K562 (cell line): Measurements from ENCODE around the gene DNAAF8. TPM values are rescaled to one million over a fixed set of nuclear protein-coding genes. Genes with fewer than 3 reads are reported as not detected.

Experiments used
- AFF1 ChIP-seq, 2 experiments: fragments of 450-650 bp; IDR thresholded peaks; 2 replicates each; pipeline ENCODE4 v1.6.1; 2018; ENCODE audit warnings: mild to moderate bottlenecking in 2 of 2, low read depth in 1 of 2; ENCODE audit not compliant: partially characterized antibody in 2 of 2
- BCLAF1 ChIP-seq, 2 experiments: fragments of 450-650 bp in 1 of 2; IDR thresholded peaks; 2 replicates each; pipeline ENCODE4 v1.6.1; 2011 to 2017; ENCODE audit warnings: low read depth in 2 of 2, antibody characterized with exemption in 1 of 2, borderline replicate concordance in 1 of 2, low read length in 1 of 2, mild to moderate bottlenecking in 1 of 2, mixed read lengths in 1 of 2; ENCODE audit not compliant: control insufficient read depth in 1 of 2
- BCOR ChIP-seq: fragments of 450-650 bp; IDR thresholded peaks from 2 replicates; pipeline ENCODE4 v1.6.1; 2016
- FOXP4 ChIP-seq: sonication (generic); formaldehyde crosslinking; IDR thresholded peaks from 2 replicates; pipeline ENCODE4 v1.8.0; 2022; ENCODE audit warnings: mild to moderate bottlenecking, missing genetic modification reagents, borderline replicate concordance
- KAT8 ChIP-seq: fragments of 450-650 bp; IDR thresholded peaks from 2 replicates; pipeline ENCODE4 v1.6.1; 2016; ENCODE audit warnings: low read depth, mild to moderate bottlenecking
- SIX5 ChIP-seq, 2 experiments: IDR thresholded peaks; 2 replicates each; pipeline ENCODE4 v1.6.1; 2011; ENCODE audit warnings: low read length in 2 of 2, borderline replicate concordance in 1 of 2, low read depth in 1 of 2, mild to moderate bottlenecking in 1 of 2, moderate library complexity in 1 of 2; ENCODE audit not compliant: insufficient read depth in 1 of 2
- TBP ChIP-seq: optimal IDR thresholded peaks from 2 replicates; pipeline ENCODE3; 2011; ENCODE audit warnings: low read depth, low read length, improper control_type of control experiment
- ZNF639 ChIP-seq, 2 experiments: fragments of 200-800 bp in 1 of 2; sonication (Bioruptor generic) in 1 of 2; sonication (generic) in 1 of 2; formaldehyde crosslinking in 1 of 2; IDR thresholded peaks in 1 of 2; conservative IDR thresholded peaks in 1 of 2; 2 replicates each; pipeline versions ENCODE4 v1.5.0 to v1.6.1; 2016 to 2020; ENCODE audit warnings: missing compliant biosample characterization in 1 of 2, missing genetic modification characterization in 1 of 2, missing genetic modification reagents in 1 of 2
- polyA plus RNA-seq, 8 experiments: library from polyadenylated mRNA; depleted of rRNA in 4 of 8; stranded (reverse) in 5 of 8; unstranded in 3 of 8; fragments of >200 nt; fragmentation: Nextera tagmentation in 2 of 8; fragmentation: Illumina TruSeq in 1 of 8; extraction: Ambion mirVana in 2 of 8; extraction: Trizol in 1 of 8; gene quantifications; 2 replicates each; pipeline versions ENCODE4 v1.2.1 to v1.2.3, GENCODE V29; 2011 to 2014; ENCODE audit warnings: inconsistent platforms in 1 of 8, missing spikeins in 1 of 8
- total RNA-seq, 7 experiments: library from RNA; depleted of rRNA in 6 of 7; stranded (reverse); fragments of >200 nt in 6 of 7; fragmentation: Illumina TruSeq in 2 of 7; extraction: Trizol in 2 of 7; gene quantifications; 2 replicates each; pipeline versions ENCODE4 v1.2.1 to v1.2.3, GENCODE V29; 2011 to 2021; ENCODE audit warnings: low replicate concordance in 1 of 7

The DNAAF8 gene
- total and polyA plus RNA-seq, 9 of the 15 experiments (the other 6 are each of a cell fraction or from before 2014, with no cell fraction given), result 0.04 to 0.12 (median 0.10) TPM; not detected in 6

- TF ChIP-seq ZNF639 (CRISPR knock-in tag; conservative IDR thresholded peaks at IDR 0.05 in 1 of 2, IDR thresholded peaks at IDR 0.05 in 1 of 2), result peak in 1 of 2 experiments; percentile 99; a peak in 2 of 4 replicates
- peak; percentile 30 to 41; a peak in 3 of 4 replicates for TF ChIP-seq SIX5 (IDR thresholded peaks at IDR 0.05; ENCODE audit: borderline replicate concordance in 1 of 2, insufficient read depth in 1 of 2, low read depth in 1 of 2, low read length in 2 of 2)
- 0 out of 4 replicates have a peak, but pooled peaks of 1 of the 2 experiments have one; percentile 25 for TF ChIP-seq BCLAF1 (IDR thresholded peaks at IDR 0.05; ENCODE audit: borderline replicate concordance in 1 of 2, control insufficient read depth in 1 of 2, low read depth in 2 of 2, low read length in 1 of 2)
- TF ChIP-seq TBP, result peak; percentile 24
- TF ChIP-seq AFF1 (IDR thresholded peaks at IDR 0.05; ENCODE audit: low read depth in 1 of 2, partially characterized antibody in 2 of 2), result peak in 1 of 2 experiments; percentile 13
- no peak for TF ChIP-seq KAT8
- 0 out of 2 replicates have a peak, but pooled peaks have one; percentile 14 for TF ChIP-seq FOXP4
- no peak for TF ChIP-seq BCOR
Measured at GRCh38 chr16:4734063-4734729, at the start of gene DNAAF8, which contains the start of gene ANKS3 (continued).
